GM19324 (cell line): ENCODE data around the gene VWC2L.

ENCODE experiments used
- ATAC-seq: cut with Tn5 transposase; IDR thresholded peaks from one replicate; pipeline ENCODE4 v1.9.1; 2021; ENCODE audit warnings: mild to moderate bottlenecking, moderate library complexity; ENCODE audit not compliant: unreplicated experiment, low FRiP score

VWC2L gene

GRCh38 chr2:214465363-214466146, 54.7 kb downstream of the VWC2L start:
- no peak for ATAC-seq

GRCh38 chr2:214469728-214470127, 58.9 kb downstream of the VWC2L start:
- no peak for ATAC-seq

DNA sequence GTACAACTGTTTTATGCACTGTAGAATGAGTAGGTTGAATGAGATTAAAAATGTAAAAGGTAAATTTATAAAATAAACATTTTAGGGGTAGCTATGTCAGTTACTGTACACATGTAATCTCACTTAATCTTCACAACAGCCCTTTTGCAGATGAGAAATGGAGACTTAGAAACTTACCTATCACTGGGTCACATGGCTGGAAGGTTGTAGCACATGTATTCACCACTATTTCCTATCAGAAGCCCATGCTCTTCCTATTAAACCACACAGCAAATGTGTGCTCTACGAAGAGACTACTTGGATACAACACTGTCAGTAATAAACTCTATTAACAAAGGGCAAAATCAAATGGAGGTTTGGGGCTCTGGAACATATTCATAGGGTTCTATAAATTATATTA, 60.5 kb downstream of the VWC2L start:
- ATAC-seq: no peak

- no peak for ATAC-seq
These were observed 61.1 kb downstream of the VWC2L start for GRCh38 chr2:214471990-214472389.

DNA sequence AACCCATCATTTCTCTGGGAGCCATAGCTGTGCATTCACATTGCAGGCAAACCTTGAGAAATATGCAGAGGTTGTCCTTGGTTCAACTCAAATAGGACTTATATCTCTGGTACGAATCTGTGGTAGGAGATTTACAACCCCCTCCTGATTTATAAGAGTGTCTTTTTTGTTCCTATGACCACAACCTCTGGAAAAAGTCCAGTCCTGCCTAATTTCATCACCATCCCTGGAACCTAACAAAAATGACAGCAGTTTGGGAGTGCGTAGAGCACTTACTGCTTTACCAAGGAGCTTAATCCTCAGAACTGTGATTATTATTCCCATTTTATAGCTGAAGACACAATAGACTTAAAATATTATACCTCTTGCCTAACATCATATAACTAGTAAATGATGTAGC, 66.5 kb downstream of the VWC2L start:
- ATAC-seq: no peak

DNA sequence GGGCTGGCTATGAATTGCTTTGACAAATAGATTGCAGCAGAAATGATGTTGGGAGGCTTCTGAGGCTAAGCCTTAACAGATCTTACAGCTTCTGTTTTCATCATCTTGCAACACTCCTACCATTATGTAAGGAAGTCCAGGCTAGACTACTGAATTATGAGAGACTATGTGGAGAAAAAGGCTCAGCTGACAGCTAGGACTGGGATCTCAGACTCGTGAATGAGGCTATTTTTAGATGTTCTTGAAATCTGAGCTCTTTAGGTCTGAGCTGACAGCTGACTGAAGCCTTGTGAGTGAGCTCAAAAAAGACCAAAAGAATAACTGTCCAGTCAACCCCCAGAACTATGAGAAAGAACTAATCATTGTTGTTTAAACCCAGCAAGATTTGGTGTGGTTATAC, 70.3 kb downstream of the VWC2L start:
- ATAC-seq: no peak

DNA sequence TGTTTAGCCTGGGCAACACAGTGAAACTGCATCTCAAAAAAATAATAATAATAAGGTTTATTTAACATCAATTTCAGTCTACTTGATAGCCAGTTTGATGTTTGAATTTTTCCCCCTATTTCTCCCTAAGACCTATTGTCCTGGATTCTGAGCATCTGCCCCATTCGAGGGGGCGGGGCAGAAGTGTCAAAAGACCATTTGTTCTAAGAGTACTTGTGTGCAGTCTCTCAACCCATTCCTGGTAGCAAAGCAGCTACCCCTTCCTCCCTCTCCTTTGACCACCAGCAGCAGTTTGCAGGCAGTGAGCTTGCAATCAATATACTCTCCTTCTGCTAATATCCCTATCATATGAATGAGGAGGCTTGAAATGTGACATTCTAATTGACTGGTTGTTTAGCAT, 71.9 kb downstream of the VWC2L start:
- ATAC-seq: no peak

DNA sequence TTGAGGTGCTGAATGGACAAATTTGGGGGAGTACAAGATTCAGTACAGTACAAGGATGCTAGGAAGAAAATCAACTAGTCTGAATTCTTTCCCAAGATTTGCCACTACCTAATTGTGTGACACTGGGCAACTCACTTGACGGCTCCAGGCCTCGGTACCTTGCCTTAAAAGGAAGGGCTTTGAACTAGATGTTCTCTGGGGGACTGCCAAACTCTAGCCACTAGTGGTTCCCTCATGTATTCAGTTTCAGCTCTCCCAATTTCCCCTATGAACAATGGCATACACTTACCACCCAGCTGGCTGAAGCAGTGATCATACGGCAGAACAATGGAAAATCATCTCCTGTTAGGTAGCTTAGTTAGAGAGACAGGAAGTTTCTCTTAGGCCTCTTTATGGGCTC, 73.4 kb downstream of the VWC2L start:
- ATAC-seq: no peak

GRCh38 chr2:214484701-214485100, 73.8 kb downstream of the VWC2L start:
- ATAC-seq: no peak

- ATAC-seq: no peak
These were observed 78.3 kb downstream of the VWC2L start for GRCh38 chr2:214489181-214489580.

GRCh38 chr2:214489702-214490101, 78.8 kb downstream of the VWC2L start:
- no peak for ATAC-seq

DNA sequence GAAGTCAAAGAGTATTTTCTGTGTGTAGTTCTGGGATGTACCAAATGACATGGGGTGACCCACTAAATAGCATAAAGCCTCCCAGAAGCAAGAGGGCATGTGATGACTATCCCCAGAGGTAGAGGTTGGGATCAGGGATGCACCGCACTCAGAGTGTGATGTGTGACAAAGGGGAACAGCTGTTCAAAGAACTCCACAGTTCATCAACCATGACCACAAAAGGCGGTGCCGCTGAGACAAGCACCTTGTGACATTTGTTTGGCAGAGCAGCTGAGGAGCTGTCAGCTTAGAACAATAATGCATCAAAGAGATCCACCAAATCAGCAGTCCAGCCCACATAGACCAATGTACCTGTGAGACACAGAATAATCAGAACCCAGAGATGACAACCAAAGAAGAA, 81.3 kb downstream of the VWC2L start:
- ATAC-seq: no peak

GRCh38 chr2:214492608-214493007, 81.8 kb downstream of the VWC2L start:
- no peak for ATAC-seq

DNA sequence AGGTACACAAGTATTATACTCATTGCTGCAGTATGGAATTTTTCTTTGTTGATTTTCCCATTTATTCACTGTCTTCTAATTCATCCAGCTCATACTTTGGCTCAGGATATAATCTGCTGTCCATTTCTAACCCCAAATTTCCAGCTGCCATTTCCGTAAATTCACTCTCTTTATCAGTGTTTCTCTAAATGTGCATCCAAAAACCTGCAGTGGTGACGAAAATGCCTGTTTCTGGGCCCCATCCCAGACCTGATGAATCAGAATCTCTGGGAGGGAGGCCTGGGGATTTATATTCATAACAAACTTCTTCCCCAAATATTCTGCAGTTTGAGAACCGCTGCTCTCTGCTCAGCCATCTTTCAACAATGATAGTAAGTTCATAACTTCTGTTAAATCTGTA, 86.6 kb downstream of the VWC2L start:
- ATAC-seq: no peak

DNA sequence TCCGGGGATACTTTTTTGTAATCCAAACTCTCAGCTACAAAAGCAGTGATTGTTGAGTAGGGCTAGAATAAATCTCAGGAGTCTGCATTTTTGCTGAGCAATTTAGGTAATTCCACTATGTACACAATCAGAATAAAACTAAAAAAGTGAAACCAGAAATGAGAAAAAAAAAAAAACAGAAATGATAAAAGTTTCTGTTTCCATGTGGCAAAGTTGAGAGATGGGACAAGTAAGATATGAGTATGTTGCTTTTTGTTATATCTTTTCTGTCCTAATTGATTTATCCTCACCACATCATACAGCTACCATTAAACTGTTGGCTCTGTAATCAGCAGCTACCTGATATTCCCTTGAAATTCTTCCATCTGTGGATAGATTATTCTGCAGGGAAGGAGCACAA, 92.7 kb downstream of the VWC2L start:
- ATAC-seq: no peak

DNA sequence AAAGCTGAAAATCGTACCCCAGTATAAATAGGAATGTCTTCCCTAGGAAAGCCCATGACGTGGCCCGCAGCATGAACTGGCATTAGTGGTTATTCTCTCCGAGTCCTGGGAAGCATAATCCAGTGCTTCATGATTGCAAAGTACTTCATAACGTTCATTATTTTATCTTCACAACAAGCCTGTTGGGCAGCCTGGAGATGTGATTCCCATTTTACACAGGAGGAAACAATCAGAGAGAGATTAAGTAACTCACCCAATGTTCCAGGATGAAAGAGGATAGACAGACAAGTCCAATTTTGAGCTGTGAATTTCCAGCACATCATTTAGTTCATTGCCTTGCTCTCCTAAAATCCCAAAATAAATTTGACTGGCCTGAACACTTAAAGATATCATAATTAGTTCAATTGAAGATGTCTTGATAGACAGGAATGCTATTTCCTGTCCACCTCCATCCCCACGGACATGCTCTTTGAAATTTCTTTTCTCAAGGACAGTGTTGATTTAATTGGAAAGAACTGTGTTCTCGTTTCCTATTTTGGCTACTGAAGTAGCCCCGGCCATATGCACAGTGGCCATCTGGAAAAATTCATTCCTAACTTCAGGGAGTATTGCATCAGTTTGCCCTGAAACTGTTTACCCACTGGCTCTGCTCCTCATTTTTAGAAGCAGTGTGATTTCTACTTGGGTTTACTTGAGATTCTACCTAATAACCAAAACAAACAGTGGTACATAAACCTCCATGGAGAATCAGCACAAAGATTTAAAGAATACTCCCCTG, 93.9 kb downstream of the VWC2L start:
- no peak for ATAC-seq

DNA sequence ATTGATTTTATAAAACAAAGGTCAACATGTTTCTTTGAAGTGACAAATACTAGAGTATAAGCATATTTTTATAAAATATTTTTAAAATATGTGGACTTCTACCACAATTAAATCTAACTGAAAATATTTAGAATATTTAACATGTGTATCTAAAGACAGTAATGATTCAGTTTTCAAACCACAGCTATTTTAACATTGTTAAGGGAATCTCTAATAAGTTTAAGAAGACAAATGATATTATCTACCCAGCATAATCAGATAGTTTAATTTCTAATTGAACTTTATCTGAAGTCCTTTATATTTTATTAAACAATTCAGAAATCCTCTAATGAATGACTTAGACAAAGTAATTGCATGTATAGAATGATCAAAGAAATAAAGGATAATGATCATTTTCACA, 96.2 kb downstream of the VWC2L start:
- ATAC-seq: no peak

- ATAC-seq: no peak
These were observed 103.8 kb downstream of the VWC2L start for GRCh38 chr2:214514704-214515103.

DNA sequence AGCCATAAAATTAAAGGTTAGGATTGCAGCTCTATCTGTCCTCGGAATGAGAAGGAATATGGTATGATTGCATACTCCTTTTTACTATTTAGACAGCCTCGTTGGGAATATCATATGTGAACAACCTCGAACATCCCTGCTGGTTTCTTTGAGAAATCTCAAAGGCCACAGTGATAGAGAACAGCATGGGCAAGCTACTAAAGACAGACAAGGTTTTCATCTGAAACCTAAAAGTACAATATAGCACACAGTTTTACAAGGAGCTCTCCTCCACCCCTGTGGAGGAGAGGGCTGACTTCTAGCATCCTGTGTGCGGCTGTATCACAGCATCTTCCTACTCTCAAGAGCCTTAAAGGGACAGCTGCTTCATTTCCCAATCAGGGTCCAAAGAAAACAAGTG, 104.3 kb downstream of the VWC2L start:
- no peak for ATAC-seq

DNA sequence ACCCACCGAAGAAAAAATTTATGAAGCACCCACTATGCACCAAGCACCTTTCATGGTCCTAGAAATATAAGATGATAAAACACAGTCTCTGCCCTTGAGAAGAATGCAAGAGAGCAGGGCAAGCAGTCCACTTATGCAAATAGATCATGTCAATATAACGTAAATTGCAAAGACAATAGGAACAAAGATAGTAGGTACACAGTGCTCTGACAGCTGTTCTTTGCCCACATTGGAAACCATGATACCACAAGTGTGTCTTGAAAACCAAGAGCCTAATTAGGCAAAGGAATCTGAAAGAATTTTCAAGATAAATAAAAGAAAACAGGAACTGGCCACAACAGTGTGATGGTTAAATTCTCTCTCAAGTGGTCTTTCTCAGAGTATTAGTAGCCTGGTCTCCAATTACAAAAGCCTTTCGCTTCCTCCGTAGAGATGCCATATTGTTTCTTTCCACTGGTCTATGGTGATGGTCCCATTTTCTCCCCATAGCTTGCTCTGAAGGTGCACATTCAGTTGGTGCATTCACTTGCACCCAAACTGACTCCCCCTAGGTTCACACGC, 108.5 kb downstream of the VWC2L start:
- ATAC-seq: no peak

GRCh38 chr2:214529021-214529420, 118.2 kb downstream of the VWC2L start:
- no peak for ATAC-seq

GRCh38 chr2:214529514-214529913, 118.7 kb downstream of the VWC2L start:
- no peak for ATAC-seq
